ENCODE data around the gene SPATA46.

The SPATA46 gene

DNA sequence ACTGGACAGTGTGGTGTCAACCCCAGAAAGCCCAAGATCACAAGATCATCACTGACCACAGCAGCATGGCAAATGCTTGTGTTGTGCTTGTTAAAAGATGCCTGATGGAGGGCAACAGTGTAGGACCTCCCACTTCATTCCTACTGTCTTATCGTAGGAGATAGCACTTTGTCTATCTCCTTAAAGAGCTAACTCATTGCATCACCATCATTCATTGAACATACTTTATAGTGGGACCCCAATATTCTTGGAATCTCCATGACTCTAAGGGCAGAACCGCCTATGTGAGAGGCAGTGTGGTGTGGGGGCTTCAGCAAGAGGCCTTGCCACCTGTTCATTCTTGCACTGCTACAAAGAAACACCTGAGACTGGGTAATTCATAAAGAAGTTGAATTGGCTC is 40.3 kb upstream of the SPATA46 start:
- Histone ChIP-seq H3K4me1 (ENCODE audit: control insufficient read depth, insufficient read depth, low read length) (no peaks in the 10 kb centered on the region), H3K27ac (ENCODE audit: extremely low read depth, low read depth, low read length) (no peak overlapping the region), H3K36me3 (ENCODE audit: control insufficient read depth in 2 of 2, insufficient read depth in 1 of 2, low read length in 2 of 2) (no peaks in the 10 kb centered on the region), H3K9me3 (ENCODE audit: control insufficient read depth, insufficient read depth, low read depth, low read length) (no peaks in the 10 kb centered on the region), H3K4me3 (ENCODE audit: low read depth, low read length) (no peak overlapping the region)
- CTCF ChIA-PET = no interaction called here
- POLR2A ChIA-PET = no interaction called here
- TF ChIP-seq ZBTB1 (tag by site-specific recombination; IDR thresholded peaks at IDR 0.05) = no peak
- TF ChIP-seq, protein P1, sequence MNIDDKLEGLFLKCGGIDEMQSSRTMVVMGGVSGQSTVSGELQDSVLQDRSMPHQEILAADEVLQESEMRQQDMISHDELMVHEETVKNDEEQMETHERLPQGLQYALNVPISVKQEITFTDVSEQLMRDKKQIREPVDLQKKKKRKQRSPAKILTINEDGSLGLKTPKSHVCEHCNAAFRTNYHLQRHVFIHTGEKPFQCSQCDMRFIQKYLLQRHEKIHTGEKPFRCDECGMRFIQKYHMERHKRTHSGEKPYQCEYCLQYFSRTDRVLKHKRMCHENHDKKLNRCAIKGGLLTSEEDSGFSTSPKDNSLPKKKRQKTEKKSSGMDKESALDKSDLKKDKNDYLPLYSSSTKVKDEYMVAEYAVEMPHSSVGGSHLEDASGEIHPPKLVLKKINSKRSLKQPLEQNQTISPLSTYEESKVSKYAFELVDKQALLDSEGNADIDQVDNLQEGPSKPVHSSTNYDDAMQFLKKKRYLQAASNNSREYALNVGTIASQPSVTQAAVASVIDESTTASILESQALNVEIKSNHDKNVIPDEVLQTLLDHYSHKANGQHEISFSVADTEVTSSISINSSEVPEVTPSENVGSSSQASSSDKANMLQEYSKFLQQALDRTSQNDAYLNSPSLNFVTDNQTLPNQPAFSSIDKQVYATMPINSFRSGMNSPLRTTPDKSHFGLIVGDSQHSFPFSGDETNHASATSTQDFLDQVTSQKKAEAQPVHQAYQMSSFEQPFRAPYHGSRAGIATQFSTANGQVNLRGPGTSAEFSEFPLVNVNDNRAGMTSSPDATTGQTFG (tag by site-specific recombination; IDR thresholded peaks at IDR 0.05; ENCODE audit: borderline replicate concordance) = no peak
- no peak for TF ChIP-seq ZSCAN16 (tag by site-specific recombination; IDR thresholded peaks at IDR 0.05)
- TF ChIP-seq ZNF184 (tag by site-specific recombination; IDR thresholded peaks at IDR 0.05) = no peak
- TF ChIP-seq, protein P2, sequence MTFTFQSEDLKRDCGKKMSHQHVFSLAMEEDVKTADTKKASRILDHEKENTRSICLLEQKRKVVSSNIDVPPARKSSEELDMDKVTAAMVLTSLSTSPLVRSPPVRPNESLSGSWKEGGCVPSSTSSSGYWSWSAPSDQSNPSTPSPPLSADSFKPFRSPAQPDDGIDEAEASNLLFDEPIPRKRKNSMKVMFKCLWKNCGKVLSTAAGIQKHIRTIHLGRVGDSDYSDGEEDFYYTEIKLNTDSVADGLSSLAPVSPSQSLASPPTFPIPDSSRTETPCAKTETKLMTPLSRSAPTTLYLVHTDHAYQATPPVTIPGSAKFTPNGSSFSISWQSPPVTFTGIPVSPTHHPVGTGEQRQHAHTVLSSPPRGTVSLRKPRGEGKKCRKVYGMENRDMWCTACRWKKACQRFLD (tag by site-specific recombination; IDR thresholded peaks at IDR 0.05) = no peak
- no peak for TF ChIP-seq TCF7L2 (IDR thresholded peaks at IDR 0.05; ENCODE audit: borderline replicate concordance, low read depth, low read length)
- TF ChIP-seq, protein P3, sequence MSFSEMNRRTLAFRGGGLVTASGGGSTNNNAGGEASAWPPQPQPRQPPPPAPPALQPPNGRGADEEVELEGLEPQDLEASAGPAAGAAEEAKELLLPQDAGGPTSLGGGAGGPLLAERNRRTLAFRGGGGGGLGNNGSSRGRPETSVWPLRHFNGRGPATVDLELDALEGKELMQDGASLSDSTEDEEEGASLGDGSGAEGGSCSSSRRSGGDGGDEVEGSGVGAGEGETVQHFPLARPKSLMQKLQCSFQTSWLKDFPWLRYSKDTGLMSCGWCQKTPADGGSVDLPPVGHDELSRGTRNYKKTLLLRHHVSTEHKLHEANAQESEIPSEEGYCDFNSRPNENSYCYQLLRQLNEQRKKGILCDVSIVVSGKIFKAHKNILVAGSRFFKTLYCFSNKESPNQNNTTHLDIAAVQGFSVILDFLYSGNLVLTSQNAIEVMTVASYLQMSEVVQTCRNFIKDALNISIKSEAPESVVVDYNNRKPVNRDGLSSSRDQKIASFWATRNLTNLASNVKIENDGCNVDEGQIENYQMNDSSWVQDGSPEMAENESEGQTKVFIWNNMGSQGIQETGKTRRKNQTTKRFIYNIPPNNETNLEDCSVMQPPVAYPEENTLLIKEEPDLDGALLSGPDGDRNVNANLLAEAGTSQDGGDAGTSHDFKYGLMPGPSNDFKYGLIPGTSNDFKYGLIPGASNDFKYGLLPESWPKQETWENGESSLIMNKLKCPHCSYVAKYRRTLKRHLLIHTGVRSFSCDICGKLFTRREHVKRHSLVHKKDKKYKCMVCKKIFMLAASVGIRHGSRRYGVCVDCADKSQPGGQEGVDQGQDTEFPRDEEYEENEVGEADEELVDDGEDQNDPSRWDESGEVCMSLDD (tag by site-specific recombination; IDR thresholded peaks at IDR 0.05) = no peak
- TF ChIP-seq, protein P4, sequence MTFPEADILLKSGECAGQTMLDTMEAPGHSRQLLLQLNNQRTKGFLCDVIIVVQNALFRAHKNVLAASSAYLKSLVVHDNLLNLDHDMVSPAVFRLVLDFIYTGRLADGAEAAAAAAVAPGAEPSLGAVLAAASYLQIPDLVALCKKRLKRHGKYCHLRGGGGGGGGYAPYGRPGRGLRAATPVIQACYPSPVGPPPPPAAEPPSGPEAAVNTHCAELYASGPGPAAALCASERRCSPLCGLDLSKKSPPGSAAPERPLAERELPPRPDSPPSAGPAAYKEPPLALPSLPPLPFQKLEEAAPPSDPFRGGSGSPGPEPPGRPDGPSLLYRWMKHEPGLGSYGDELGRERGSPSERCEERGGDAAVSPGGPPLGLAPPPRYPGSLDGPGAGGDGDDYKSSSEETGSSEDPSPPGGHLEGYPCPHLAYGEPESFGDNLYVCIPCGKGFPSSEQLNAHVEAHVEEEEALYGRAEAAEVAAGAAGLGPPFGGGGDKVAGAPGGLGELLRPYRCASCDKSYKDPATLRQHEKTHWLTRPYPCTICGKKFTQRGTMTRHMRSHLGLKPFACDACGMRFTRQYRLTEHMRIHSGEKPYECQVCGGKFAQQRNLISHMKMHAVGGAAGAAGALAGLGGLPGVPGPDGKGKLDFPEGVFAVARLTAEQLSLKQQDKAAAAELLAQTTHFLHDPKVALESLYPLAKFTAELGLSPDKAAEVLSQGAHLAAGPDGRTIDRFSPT (tag by site-specific recombination; IDR thresholded peaks at IDR 0.05) = no peak
- TF ChIP-seq GLI2 (tag by site-specific recombination; IDR thresholded peaks at IDR 0.05; ENCODE audit: borderline replicate concordance, low read depth) = no peak

DNA sequence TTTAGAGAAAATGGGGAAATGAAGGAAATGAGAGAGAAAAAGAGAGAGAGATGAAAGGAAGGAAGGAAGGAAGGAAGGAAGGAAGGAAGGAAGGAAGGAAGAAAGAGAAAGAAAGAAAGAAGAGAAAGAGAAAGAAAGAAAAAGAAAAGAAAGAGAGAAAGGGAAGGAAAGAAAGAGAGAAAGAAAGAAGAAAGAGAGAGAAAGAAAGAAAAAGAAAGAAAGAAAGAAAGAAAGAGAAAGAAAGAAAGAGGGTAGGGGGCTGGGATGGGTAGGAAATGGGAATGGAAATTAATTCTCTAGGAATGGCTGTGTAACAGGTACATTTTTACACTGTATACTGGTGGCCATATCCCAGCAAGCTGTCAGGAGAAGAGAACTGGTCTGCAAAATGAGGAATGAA is 39.6 kb upstream of the SPATA46 start:
- CTCF ChIA-PET = no interaction called here
- Histone ChIP-seq H3K36me3 (ENCODE audit: control insufficient read depth in 2 of 2, insufficient read depth in 1 of 2, low read length in 2 of 2) (no peaks in the 10 kb centered on the region), H3K4me1 (ENCODE audit: control insufficient read depth, insufficient read depth, low read length) (no peaks in the 10 kb centered on the region), H3K27ac (ENCODE audit: extremely low read depth, low read depth, low read length) (no peak overlapping the region), H3K9me3 (ENCODE audit: control insufficient read depth, insufficient read depth, low read depth, low read length) (no peaks in the 10 kb centered on the region), H3K4me3 (ENCODE audit: low read depth, low read length) (no peak overlapping the region)
- peak; percentile 45; the same call in 1 of the 2 replicates for TF ChIP-seq ZNF366 (tag by site-specific recombination; conservative IDR thresholded peaks at IDR 0.05)
- TF ChIP-seq, protein P5, sequence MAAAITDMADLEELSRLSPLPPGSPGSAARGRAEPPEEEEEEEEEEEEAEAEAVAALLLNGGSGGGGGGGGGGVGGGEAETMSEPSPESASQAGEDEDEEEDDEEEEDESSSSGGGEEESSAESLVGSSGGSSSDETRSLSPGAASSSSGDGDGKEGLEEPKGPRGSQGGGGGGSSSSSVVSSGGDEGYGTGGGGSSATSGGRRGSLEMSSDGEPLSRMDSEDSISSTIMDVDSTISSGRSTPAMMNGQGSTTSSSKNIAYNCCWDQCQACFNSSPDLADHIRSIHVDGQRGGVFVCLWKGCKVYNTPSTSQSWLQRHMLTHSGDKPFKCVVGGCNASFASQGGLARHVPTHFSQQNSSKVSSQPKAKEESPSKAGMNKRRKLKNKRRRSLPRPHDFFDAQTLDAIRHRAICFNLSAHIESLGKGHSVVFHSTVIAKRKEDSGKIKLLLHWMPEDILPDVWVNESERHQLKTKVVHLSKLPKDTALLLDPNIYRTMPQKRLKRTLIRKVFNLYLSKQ (tag by site-specific recombination; IDR thresholded peaks at IDR 0.05; ENCODE audit: borderline replicate concordance) = no peak
- POLR2A ChIA-PET = no interaction called here

DNA sequence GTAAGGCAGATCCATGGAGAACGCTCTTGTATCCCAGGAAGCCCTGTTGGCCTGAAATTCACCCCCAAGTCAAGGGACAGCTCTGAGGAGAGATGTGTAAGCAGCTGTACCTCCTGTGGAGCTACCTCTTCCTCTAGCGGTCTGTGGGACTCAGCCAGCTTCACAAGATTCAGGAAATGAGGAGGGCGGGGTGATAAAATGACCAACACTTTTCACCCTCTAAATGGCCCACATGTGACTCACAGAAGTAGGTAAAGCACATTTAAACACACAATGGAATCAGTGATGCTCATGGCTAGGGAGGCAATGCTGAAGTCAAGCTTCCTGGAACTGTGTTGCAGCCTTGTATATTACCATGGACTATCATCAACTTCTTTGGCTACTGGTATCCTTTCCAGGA is 35.3 kb upstream of the SPATA46 start, which contains the start of gene SH2D1B:
SH2D1B (minus strand) TSS at position 135 of the 400 bp plus-strand sequence; CDS start at position 15, 120 bp downstream.
- Histone ChIP-seq H3K36me3 (ENCODE audit: control insufficient read depth in 2 of 2, insufficient read depth in 1 of 2, low read length in 2 of 2) (no peaks in the 10 kb centered on the region), H3K4me3 (ENCODE audit: low read depth, low read length) (no peak within 1 kb of the TSS), H3K27ac (ENCODE audit: extremely low read depth, low read depth, low read length) (no peak within 1 kb of the TSS), H3K4me1 (ENCODE audit: control insufficient read depth, insufficient read depth, low read length) (no peaks in the 10 kb centered on the region), H3K9me3 (ENCODE audit: control insufficient read depth, insufficient read depth, low read depth, low read length) (no peaks in the 10 kb centered on the region)
- ChIA-PET POLR2A (no interaction called here), CTCF (no interaction called here)
- TF ChIP-seq ZNF404 (tag by site-specific recombination; IDR thresholded peaks at IDR 0.05) (no peak), ZXDB (tag by site-specific recombination; IDR thresholded peaks at IDR 0.05) (no peak), TCF7L2 (IDR thresholded peaks at IDR 0.05; ENCODE audit: borderline replicate concordance, low read depth, low read length) (no peak), ZNF561 (tag by site-specific recombination; IDR thresholded peaks at IDR 0.05; ENCODE audit: borderline replicate concordance) (no peak), ZNF169 (tag by site-specific recombination; IDR thresholded peaks at IDR 0.05) (no peak), OSR2 (tag by site-specific recombination; IDR thresholded peaks at IDR 0.05) (no peak)
- TF ChIP-seq, protein P6, sequence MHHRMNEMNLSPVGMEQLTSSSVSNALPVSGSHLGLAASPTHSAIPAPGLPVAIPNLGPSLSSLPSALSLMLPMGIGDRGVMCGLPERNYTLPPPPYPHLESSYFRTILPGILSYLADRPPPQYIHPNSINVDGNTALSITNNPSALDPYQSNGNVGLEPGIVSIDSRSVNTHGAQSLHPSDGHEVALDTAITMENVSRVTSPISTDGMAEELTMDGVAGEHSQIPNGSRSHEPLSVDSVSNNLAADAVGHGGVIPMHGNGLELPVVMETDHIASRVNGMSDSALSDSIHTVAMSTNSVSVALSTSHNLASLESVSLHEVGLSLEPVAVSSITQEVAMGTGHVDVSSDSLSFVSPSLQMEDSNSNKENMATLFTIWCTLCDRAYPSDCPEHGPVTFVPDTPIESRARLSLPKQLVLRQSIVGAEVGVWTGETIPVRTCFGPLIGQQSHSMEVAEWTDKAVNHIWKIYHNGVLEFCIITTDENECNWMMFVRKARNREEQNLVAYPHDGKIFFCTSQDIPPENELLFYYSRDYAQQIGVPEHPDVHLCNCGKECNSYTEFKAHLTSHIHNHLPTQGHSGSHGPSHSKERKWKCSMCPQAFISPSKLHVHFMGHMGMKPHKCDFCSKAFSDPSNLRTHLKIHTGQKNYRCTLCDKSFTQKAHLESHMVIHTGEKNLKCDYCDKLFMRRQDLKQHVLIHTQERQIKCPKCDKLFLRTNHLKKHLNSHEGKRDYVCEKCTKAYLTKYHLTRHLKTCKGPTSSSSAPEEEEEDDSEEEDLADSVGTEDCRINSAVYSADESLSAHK (tag by site-specific recombination; IDR thresholded peaks at IDR 0.05) = no peak

All from HEK293 (cell line).